Measurements from ENCODE around the gene DNAH14.

DNA sequence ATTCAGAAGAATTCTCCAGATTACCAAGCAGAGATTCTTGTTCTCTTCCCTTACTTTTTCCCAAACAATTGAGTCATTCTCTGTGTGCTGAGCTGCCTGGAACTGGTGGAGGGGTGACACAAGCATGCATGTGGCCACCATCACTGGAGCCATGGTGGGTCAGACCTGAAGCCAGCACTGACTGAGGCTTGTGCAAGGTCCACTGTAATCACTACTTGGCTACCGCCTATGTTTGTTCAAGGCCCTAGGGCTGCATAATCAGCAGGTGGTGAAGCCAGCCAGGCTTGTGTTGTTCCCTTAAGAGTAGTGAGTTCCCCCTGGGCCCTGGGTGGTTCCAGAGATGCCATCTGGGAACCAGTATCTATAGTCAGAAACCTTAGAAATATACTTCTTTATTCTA lies 183.8 kb downstream of the DNAH14 start:
- TF ChIP-seq POLR2A (IDR thresholded peaks at IDR 0.05; ENCODE audit: low read depth, low read length) = no peak
- no peak for TF ChIP-seq TAF1 (IDR thresholded peaks at IDR 0.05; ENCODE audit: low read depth, low read length)
